Transverse colon (tissue), 4 donors: ENCODE measurements around the gene SBNO1. TPM values are rescaled to one million over a fixed set of nuclear protein-coding genes. Genes with fewer than 3 reads are reported as not detected.

Experiments used
- DNase-seq: peaks from one replicate; pipeline ENCODE4 v3.0.0-alpha.2; 2019
- H3K27ac ChIP-seq, 4 donors: fragments of 200-600 bp; sonication (generic); 2 replicates each; pipeline ENCODE4 v1.5.1; 2016 to 2018; ENCODE audit warnings: inconsistent platforms in 4 of 4
- H3K27me3 ChIP-seq: fragments of 200-600 bp; sonication (generic); 2 replicates; pipeline ENCODE4 v1.5.1; 2017; ENCODE audit warnings: inconsistent platforms
- H3K36me3 ChIP-seq, 4 donors: fragments of 200-600 bp; sonication (generic); 2 replicates each; pipeline ENCODE4 v1.5.1; 2017 to 2019; ENCODE audit warnings: inconsistent platforms in 4 of 4
- H3K4me1 ChIP-seq, 4 donors: fragments of 200-600 bp; sonication (generic); 2 replicates each; pipeline ENCODE4 v1.5.1; 2017 to 2020; ENCODE audit warnings: inconsistent platforms in 4 of 4
- H3K4me3 ChIP-seq, 4 donors: fragments of 200-600 bp; sonication (generic); 1 replicate in 1 of 4; 2 replicates in 3 of 4; pipeline versions ENCODE4 v1.5.1 to v1.6.1; 2017 to 2019; ENCODE audit warnings: inconsistent platforms in 4 of 4
- H3K9me3 ChIP-seq, 2 donors: fragments of 200-600 bp; sonication (generic); 2 replicates each; pipeline ENCODE4 v1.5.1; 2017 to 2019; ENCODE audit warnings: inconsistent platforms in 2 of 2
- EP300 ChIP-seq: sonication (generic); formaldehyde crosslinking; IDR thresholded peaks from one replicate; pipeline ENCODE4 v1.6.1; 2017; ENCODE audit warnings: antibody characterized with exemption, low read depth
- POLR2A ChIP-seq: fragments of 450-650 bp; IDR thresholded peaks from one replicate; pipeline ENCODE4 v1.6.1; 2016; ENCODE audit warnings: antibody characterized with exemption, mild to moderate bottlenecking, moderate library complexity
- POLR2AphosphoS5 ChIP-seq, 3 donors: sonication (generic); formaldehyde crosslinking; IDR thresholded peaks; one replicate each; pipeline ENCODE4 v1.6.1; 2016; ENCODE audit warnings: antibody characterized with exemption in 3 of 3
- WGBS, 2 donors: methylation state at CpG; one replicate each; pipeline ENCODE4 v1.1.5; 2018; ENCODE audit warnings: low coverage in 1 of 2; 5-methylcytosine and 5-hydroxymethylcytosine counted together
- in situ Hi-C, 4 donors: fragments of 200-750 bp; cut with MboI; loops; one replicate each; pipeline versions ENCODE4 v1.15.0 to v1.15.1; 2017; ENCODE audit warnings: low sequenced_read_pairs in 3 of 4, low pct_ligation_motif_present in 1 of 4, low pct_unique_long_range_greater_than_20kb in 1 of 4
- intact Hi-C: fragments of 100-400 bp; cut with DNase I; formaldehyde crosslinking; loops from one replicate; pipeline ENCODE4 v1.15.1; 2023; ENCODE audit warnings: low total_unique reads
- total RNA-seq, 4 donors: library from RNA; depleted of rRNA; stranded (reverse); fragments of >200 nt; gene quantifications; one replicate each; pipeline ENCODE4 v1.1.0, GENCODE V29; 2016
- TF ChIP-seq, protein P1 (sequence below), 5 experiments: fragments of 200-600 bp in 3 of 5; fragments of 450-650 bp in 2 of 5; sonication (generic) in 3 of 5; IDR thresholded peaks; 1 replicate in 2 of 5; 2 replicates in 3 of 5; pipeline ENCODE4 v1.5.1; 2016 to 2017; ENCODE audit warnings: antibody characterized with exemption in 5 of 5, inconsistent platforms in 3 of 5, mild to moderate bottlenecking in 2 of 5, moderate library complexity in 1 of 5

SBNO1 gene
- total RNA-seq, 4 donors from 2014 or later: 14.6 to 26.9 (median 23.8) TPM

DNA sequence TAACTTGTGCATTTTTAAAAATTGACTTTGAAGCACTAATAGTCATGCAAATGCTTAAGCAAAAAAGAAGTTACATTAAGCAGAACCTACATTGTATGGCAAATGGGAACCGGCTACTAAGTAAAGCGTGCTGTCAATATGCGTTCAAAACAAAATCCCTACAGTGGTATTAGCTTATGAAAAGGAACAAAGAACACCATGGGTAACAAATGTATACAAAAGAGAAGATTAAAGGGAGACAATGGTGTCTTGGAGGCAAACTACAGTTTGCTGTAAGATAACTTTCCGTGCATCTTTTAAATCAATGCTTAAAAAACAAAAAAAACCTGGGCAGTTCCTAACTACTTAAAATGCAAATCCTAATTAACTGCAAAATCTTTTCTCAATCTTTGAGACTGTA is 103.5 kb downstream of the SBNO1 start:
- 94 to 95% methylated on average over 4 of the region's 4 CpGs for WGBS, 2 donors
- Histone ChIP-seq H3K4me1 (no peaks in the 10 kb centered on the region), H3K9me3 (no peaks in the 10 kb centered on the region), H3K4me3 (no peak overlapping the region), H3K36me3 (peaks cover 0 to 41% (median 11%) of the 10 kb centered on the region in 4 donors), H3K27ac (no peak overlapping the region), H3K27me3 (no peaks in the 10 kb centered on the region)
- no peak for DNase-seq
- in situ Hi-C loops (loop anchor here in 1 of 4 donors (10.0 kb wide), 1 partner anchor 104 kb away; the partner anchor contains the start of gene SBNO1), intact Hi-C loops (no loop called here)
- no peak for TF ChIP-seq POLR2A
- TF ChIP-seq, protein P1, sequence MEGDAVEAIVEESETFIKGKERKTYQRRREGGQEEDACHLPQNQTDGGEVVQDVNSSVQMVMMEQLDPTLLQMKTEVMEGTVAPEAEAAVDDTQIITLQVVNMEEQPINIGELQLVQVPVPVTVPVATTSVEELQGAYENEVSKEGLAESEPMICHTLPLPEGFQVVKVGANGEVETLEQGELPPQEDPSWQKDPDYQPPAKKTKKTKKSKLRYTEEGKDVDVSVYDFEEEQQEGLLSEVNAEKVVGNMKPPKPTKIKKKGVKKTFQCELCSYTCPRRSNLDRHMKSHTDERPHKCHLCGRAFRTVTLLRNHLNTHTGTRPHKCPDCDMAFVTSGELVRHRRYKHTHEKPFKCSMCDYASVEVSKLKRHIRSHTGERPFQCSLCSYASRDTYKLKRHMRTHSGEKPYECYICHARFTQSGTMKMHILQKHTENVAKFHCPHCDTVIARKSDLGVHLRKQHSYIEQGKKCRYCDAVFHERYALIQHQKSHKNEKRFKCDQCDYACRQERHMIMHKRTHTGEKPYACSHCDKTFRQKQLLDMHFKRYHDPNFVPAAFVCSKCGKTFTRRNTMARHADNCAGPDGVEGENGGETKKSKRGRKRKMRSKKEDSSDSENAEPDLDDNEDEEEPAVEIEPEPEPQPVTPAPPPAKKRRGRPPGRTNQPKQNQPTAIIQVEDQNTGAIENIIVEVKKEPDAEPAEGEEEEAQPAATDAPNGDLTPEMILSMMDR (IDR thresholded peaks at IDR 0.05): no peak
- no peak for TF ChIP-seq EP300
- TF ChIP-seq POLR2AphosphoS5 (IDR thresholded peaks at IDR 0.05): no peak

DNA sequence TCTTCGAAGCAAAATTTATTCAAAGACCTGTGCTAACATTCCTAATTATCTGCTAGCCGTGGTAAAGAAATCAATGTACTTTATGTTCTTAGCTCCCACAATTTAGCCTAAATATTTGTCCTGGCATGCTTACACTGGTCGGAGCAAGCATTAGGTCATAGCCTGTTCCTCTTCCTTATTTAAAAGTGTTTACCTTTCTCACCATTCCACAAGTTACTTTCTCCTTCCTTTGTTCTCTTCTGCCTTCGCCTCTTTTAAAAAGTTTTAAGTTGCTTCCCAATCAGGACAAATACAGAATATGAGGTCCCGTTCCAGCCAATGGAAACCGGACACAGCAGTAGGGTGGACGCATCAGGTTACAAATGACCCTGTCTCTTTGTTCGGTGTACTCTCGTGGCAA is 104.6 kb downstream of the SBNO1 start:
- H3K4me1 ChIP-seq: no peaks in the 10 kb centered on the region
- no peak for DNase-seq
- no peak overlapping the region for H3K4me3 ChIP-seq
- TF ChIP-seq POLR2AphosphoS5 (IDR thresholded peaks at IDR 0.05): no peak
- TF ChIP-seq, protein P1 (IDR thresholded peaks at IDR 0.05): no peak
- no peak for TF ChIP-seq POLR2A
- TF ChIP-seq EP300: no peak
- H3K27me3 ChIP-seq: no peaks in the 10 kb centered on the region
- intact Hi-C loops: no loop called here
- in situ Hi-C loops: loop anchor here in 1 of 4 donors (10.0 kb wide), 1 partner anchor 105 kb away; the partner anchor contains the start of gene SBNO1
- H3K36me3 ChIP-seq: peaks cover 0 to 41% (median 16%) of the 10 kb centered on the region in 4 donors
- no peak overlapping the region for H3K27ac ChIP-seq
- WGBS, 2 donors: 68 to 74% methylated on average over 7 to 9 of the region's 9 CpGs
- H3K9me3 ChIP-seq: no peaks in the 10 kb centered on the region

DNA sequence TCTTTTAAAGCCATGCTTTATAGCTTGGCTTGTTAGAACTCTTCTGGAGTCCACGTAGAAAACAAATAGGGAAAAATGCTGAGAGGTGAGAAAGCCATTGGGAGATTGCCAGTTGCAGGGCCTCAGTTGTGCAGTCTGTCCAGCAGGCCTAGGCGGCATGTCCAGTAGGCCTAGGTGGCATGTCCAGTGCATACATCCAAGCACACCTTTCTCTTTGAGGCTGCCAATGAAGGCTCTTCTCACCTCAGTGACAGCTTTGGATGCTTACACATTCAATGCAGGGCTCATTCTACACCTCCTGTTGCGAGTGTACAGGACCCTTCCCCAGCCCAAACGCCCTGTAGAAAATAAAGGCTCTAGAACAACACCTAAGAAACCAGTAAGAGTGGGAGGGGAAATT is 106.1 kb downstream of the SBNO1 start:
- TF ChIP-seq, protein P1 (IDR thresholded peaks at IDR 0.05): no peak
- TF ChIP-seq POLR2A (no peak), EP300 (no peak), POLR2AphosphoS5 (IDR thresholded peaks at IDR 0.05) (no peak)
- WGBS, 2 donors: 72% methylated on average over 4 of the region's 4 CpGs; no CpG with 5 or more reads in 1 of the 2 donors
- in situ Hi-C loops: no loop called here

DNA sequence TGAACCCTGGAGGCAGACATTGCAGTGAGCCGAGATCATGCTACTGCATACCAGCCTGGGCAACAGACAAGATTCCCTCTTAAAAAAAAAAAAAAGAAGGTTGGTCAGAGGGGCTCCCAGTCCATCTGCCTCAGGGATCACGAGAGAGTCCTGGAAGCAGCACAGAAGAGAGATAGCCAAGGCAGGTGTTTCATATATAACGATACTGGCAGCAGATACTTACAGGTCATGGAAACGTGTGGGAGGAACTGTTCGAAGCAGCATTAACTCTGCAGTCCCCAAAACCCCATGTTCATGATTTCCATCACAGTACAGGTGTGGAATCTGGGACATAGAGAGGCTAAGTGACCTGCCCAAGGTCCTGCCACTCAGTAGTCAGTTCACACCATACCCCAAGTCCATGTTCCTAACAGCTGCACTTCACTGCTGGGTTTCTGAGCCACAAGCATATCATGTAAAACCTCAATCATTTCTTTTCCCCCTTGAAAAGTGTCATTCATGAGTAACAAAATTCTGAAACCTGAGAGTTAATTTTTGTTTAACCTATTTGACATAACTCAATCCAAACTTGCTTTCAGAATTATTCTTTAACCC is 109.7 kb downstream of the SBNO1 start:
- Histone ChIP-seq H3K9me3 (no peaks in the 10 kb centered on the region), H3K4me3 (no peak overlapping the region), H3K27ac (no peak overlapping the region), H3K4me1 (peaks cover 13 to 26% (median 21%) of the 10 kb centered on the region in 4 donors), H3K36me3 (peaks cover 0 to 23% (median 10%) of the 10 kb centered on the region in 4 donors), H3K27me3 (no peaks in the 10 kb centered on the region)
- in situ Hi-C loops (no loop called here), intact Hi-C loops (no loop called here)
- no peak for DNase-seq
- 81 to 82% methylated on average over 2 to 5 of the region's 5 CpGs for WGBS, 2 donors
- TF ChIP-seq POLR2AphosphoS5 (IDR thresholded peaks at IDR 0.05) (no peak), POLR2A (no peak), EP300 (no peak)
- TF ChIP-seq, protein P1 (IDR thresholded peaks at IDR 0.05): no peak

More for the DNA sequence above, 106.1 kb downstream of the SBNO1 start:
- DNase-seq: no peak
- Histone ChIP-seq H3K36me3 (peaks cover 0 to 35% (median 16%) of the 10 kb centered on the region in 4 donors), H3K27me3 (no peaks in the 10 kb centered on the region), H3K27ac (no peak overlapping the region), H3K4me3 (no peak overlapping the region), H3K9me3 (no peaks in the 10 kb centered on the region), H3K4me1 (no peaks in the 10 kb centered on the region)
- intact Hi-C loops: no loop called here
